Measurements from ENCODE around the gene NIN. TPM values are rescaled to one million over a fixed set of nuclear protein-coding genes. Genes with fewer than 3 reads are reported as not detected.
"Not testable (repeated sequence)": the region's sequence is repeated elsewhere in the genome, so short reads cannot be mapped to it uniquely, and the experiment has no call there.

Gene NIN
- total RNA-seq, 1 donor from 2014 or later: 39.5 TPM

DNA sequence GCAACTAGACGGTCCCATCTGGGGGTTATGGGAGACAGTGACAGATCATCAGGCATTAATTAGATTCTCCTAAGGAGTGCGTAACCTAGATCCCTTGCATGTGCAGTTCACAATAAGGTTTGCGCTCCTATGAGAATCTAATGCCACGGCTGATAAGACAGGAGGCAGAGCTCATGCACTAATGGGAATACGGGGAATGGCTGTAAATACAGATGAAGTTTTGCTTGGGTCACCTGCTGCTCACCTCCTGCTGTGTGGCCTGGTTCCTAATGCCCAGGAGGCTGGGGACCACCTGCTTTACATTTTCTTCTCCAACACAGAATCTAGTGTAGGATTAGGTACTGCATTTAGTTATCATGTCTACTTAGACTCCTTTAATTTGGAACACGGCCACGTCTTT is 113.2 kb downstream of the NIN start:
- no peak for DNase-seq (ENCODE audit: low spot score)

DNA sequence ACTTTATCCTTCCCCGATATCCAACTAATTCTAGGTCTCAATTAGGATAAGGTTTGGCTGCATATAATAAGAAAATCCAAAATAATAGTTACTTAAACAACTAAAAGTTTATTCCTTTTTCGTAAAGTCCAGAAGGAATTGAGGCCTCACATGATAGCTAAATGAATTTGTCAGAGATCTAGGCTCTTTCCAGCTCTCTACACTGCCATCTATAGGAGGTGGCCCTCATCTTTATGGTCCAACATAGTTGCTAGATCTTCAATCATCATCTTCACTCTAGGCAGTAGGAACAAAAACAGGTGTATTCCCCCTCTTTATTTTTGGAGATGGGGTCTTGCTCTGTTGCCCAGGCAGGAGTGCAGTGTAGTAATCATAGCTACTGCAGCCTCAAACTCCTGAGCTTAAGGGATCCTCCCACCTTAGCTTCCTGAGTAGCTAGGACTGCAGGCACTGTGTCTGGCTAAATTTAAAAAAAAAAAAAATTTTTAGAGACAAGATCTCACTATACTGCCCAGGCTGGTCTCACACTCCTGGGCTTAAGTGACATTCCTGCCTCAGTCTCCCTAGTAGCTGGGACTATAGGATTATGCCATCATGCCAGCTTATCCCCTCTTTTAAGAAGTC is 116.4 kb downstream of the NIN start:
- no peak for DNase-seq (ENCODE audit: low spot score)

DNA sequence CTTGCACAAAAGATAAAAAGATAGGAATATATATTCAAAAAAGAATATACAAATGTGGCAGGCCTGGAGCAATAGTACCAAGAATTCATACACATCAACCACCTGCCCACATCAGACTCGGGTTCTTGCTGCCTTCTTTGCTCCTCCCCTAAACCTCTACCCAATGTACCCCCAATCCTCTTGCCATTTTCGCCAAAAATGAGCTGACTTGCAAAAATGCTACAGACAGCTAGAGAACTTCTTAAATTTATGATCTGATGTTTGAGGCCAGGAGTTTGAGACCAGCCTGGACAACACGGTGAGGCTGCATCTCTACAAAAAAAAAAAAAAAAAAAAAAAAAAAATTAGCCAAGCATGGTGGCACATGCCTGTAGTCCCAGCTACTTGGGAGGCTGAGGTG is 119.9 kb downstream of the NIN start:
- DNase-seq (ENCODE audit: low spot score): no peak

DNA sequence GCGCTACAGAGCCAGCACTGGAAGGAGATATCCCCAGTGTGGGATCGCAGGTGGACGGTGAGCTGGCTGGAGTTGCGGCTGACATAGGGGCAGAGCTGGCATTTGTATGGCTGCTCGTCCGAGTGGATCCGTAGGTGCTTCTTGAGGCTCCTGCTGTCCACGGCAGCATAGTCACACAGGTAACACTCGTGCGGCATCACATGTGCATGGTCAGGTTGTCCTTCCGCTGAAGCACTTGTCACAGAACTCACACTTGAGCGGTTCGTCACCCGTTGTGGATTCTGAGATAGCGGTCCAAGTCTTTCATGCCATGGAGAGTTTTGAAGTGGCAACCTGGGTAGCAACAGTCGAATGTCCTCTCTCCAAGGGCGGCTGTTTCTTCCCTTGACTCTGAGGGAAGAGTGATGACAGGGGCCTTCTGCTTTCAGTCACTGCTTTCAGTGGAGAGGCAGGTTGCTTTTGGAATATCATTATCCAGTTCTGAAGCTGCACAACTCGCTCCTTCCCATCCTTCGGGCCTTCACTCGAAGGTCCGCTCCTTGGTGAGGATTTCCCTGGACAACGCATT is 125.9 kb downstream of the NIN start:
- DNase-seq (ENCODE audit: low spot score): no peak

DNA sequence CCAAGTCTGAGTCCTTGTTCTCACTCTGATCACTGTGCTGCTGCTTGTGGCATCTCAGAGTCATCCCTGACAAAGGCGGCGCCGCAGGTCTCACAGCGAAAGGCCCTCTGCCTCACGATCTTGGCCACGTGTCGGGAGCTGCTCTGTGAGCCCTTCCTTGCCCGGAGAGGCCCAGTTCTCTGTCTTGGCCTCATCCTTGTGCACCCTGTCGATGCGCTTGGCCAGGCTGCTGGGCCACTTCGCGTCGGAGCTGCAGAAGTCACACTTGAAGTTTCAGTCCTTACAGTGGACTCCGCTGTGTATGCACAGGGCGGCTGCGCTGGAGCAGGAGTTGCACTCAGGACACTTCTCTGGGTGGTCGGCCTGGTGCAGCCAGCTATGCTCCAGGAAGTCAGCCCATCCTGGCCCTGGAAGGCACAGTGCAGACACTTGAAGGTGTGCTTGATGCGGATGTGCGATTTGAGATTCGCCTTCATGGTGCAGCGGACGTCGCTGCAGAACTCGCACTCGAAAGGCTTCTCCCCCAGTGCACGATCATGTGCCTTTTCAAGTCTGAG is 126.4 kb downstream of the NIN start:
- no peak for DNase-seq (ENCODE audit: low spot score)

DNA sequence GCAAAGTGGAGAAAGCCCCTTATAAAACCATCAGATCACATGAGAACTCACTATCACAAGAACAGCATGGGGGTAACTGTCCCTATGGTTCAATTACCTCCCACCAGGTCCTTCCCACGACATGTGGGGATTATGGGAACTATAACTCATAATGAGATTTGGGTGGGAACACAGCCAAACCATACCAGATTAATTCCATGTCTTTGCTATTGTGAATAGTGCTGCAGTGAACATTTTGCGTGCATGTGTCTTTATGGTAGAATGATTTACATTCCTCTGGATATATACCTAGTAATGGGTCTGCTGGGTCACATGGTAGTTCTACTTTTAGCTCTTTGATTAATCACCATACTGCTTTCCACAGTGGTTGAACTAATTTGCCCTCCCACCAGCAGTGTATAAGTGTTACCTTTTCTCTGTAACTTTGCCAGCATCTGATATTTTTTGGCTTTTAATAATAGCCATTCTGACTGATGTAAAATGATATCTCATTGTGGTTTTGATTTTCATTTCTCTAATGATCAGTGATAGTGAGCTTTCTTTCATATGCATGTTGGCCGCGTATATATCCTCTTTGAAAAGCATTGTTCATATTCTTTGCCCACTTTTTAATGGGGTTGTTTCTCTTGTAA is 133.2 kb downstream of the NIN start:
- no peak for DNase-seq (ENCODE audit: low spot score)

DNA sequence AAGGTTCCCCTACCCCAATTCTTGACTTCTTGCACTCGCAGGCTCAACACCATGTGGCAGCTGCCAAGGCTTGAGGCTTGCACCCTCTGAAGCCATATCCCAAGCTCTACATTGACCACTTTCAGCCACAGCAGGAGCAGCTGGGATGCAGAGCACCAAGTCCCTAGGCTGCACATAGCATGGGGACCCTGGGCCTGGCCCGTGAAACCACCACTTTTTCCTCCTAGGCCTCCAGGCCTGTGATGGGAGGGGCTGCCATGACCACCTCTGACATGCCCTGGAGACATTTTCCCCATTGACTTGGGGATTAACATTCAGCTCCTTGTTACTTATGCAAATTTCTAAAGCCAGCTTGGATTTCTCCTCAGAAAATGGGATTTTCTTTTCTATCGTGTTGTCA is 136.7 kb downstream of the NIN start:
- DNase-seq (ENCODE audit: low spot score): not testable (repeated sequence)

DNA sequence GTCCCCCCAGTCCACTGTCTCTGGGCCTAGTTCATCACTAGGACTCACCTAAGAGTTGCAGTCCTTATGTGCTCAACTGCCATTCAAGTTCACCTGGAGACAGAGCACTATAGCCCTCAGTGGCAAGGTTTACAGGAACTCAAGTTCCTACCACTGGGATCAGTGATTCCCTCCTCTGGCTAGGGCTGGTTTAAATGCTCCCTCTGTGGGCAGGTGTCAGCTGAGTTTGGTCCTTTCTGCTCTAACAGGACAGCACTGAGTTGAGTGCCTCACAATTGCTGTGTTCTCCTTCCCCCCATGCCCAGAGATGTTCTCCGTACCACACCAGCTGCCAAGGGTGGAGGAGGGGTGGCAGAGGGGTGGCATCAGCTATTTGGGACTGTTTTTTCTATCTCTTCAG is 142.1 kb downstream of the NIN start:
- DNase-seq (ENCODE audit: low spot score): no peak

DNA sequence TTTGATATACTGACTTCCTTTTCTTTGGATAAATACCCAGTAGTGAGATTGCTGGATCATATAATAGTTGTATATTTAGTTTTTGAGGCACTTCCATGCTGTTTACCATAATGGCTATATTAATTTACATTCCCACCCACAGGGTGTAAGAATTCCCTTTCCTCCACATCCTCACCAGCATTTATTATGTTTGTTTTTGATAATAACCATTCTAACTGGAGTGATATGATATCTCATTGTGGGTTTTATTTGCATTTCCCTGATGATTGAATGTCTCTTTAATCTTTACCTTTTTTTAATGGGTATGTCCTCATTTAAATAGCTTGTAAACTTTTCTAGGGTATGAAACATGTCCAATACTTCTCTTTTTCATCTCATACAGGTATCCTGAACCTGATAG is 151.3 kb downstream of the NIN start:
- no peak for DNase-seq (ENCODE audit: low spot score)

DNA sequence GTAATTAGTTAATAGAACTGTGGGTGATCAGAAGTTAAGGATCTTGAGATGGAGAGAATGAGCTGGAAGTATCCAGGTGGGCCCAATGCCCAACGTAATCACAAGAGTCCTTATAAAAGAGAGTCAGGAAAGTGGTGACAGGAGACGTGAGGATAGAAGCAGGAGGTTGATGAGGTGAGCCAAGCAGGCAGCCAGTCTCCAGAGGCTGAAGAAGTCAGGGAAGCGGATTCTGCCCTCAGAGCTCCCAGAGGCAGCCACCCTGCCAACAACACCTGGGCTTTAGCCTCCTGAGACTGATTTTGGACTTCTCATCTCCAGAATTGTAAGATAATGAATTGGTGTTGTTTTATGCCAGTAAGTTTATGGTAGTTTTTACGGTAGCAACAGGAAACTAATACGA is 152.8 kb downstream of the NIN start:
- no peak for DNase-seq (ENCODE audit: low spot score)

DNA sequence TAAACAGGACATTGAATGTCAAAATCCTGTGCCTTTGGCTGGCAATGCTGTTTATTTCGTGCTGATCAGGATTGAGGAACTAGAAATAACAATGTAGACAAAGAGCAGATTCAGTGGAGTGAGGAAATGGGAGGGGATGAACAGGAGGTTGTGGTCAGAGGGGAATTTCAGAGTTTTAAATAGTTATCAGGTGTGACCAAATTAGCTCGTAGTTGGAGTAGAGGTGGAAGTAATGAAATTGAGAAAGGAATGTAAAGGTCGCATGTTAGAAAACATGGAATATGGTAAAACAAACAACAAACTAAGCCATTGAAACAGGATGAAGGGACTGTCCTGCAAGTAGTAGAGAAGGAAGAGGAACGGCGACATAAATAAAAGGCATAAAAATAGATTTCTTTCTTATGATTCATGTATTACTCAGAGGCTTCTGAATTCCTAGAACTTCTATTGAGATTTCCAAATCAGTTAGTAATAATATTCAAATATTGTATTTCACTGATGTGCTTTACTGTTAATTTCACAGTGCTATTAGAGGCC is 153.4 kb downstream of the NIN start:
- DNase-seq (ENCODE audit: low spot score): no peak

DNA sequence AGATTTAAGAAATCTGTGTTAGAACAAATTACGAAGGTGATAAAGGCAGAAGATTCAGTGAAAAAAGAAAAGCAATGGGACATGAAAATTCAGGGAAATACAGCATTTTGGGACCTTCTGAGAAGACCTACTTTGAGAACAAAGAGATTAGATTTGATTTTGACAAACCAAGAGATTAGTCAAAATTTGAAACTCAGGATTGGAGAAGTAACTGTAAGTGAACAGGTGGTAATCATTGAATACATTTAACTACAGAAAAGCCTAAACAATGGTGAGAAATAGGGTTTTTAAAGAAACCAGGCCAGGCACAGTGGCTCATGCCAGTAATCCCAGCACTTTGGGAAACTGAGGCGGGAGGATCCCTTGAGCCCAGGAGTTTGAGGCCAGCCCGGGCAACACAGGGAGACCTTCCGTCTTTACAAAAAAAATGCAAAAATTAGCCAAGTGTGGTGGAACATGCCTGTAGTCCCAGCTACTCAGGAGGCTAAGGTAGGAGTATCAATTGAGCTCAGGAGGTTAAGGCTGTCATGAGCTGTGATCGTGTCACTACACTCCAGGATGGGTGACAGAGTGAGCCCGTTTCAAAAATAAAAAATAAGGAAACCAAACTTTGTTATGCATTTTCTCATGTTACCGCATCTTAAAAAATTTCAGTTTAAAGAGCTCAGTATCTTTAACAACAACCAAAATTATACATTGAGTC is 154.0 kb downstream of the NIN start:
- DNase-seq (ENCODE audit: low spot score): no peak

DNA sequence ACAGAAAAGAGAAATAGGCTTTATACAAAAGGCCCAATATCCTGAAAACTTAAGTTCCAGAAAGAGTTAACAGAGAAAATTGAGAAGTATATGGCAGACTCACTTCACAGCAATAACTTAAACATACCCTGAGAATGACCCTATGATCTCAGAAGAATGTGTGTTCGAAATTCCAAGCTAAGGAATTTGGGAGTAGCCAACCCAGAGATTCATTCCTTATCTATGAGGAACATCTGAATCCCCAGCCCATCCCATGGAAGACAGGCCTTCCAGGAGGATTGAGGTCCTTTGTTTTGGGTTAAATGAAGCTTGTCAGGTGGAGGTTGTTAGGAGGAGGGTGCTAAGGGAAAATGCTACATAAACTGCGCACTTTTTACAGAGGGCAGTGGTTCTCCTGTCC is 155.4 kb downstream of the NIN start:
- no peak for DNase-seq (ENCODE audit: low spot score)

DNA sequence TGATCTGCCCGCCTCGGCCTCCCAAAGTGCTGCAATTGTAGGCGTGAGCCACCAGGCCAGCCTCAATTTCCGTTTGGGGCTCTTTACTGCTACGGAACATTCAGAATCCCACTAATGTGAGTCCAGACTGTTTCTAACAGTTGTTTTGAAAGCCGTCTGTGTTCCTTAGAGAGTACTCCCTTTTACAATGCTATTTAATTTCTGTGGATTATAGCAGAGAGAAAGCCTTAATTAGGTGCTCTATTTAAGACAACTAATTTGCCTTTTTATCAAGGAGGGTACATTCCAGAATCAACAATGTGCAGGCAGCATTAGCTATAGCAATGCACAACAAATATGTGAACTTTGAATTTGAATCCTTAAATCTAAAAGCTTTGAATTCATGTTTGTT is 160.1 kb downstream of the NIN start:
- DNase-seq (ENCODE audit: low spot score): no peak

DNA sequence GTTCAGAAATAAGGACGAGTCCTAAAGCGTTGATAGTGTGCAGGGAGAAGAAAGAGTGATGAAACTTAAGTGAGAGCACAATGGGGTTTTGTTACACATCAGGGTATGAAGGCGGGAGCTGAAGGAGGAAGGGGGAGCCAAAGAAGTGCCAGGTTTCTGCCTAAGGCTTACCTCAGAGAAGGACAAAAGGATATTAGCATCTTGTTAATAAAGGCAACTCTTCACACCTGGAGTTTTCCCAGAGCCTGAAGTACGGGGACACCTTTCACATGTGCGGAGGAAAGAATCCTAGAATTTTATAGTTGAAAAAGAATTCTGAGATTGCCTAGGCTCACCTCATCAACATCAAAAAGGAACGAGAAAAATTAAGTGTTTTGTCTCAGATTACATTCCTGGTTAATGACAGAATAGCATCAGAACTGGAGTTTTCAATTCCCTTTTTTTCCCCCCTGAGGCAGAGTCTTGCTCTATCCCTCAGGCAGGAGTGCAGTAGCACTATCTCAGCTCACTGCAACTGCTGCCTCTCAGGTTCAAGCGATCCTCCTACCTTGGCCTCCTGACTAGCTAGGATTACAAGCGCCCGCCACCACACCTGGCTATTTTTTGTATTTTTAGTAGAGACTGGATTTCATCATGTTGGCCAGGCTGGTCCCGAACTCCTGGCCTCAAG is 160.6 kb downstream of the NIN start:
- no peak for DNase-seq (ENCODE audit: low spot score)

Other genes starting within 250 kb of the NIN start
- gene SAV1, start 162.9 kb downstream of the NIN start, total RNA-seq: 27.4 TPM
- not detected for gene ABHD12B, start 40.9 kb upstream of the NIN start, total RNA-seq
- gene PYGL, start 113.3 kb upstream of the NIN start, total RNA-seq: 58.6 TPM